Pulmonary artery endothelial cell (primary cell): ENCODE data around the gene SERTAD2. TPM values are rescaled to one million over a fixed set of nuclear protein-coding genes. Genes with fewer than 3 reads are reported as not detected.

Experiments
- DNase-seq: peaks from one replicate; pipeline ENCODE4 v3.0.0-alpha.2; 2011; ENCODE audit warnings: low read depth, low spot score
- total RNA-seq: library from RNA; depleted of rRNA; stranded (reverse); fragments of >200 nt; gene quantifications from 2 replicates; pipeline ENCODE4 v1.2.3, GENCODE V29; 2014

Gene SERTAD2
- total RNA-seq, 1 donor from 2014 or later, result 3.0 TPM

- no peak for DNase-seq
Observed at GRCh38 chr2:64649626-64650025, 4.1 kb downstream of the SERTAD2 start.

GRCh38 chr2:64649013-64649484 lies 4.7 kb downstream of the SERTAD2 start:
- DNase-seq, result no peak

- DNase-seq, result no peak
Observed at GRCh38 chr2:64646007-64646880, 7.5 kb downstream of the SERTAD2 start.

GRCh38 chr2:64644458-64645382 lies 9.0 kb downstream of the SERTAD2 start:
- no peak for DNase-seq

- DNase-seq, result no peak
Observed at GRCh38 chr2:64643838-64644457, 9.8 kb downstream of the SERTAD2 start.

- DNase-seq, result no peak
Observed at GRCh38 chr2:64641599-64641998, 12.1 kb downstream of the SERTAD2 start.

- no peak for DNase-seq
Observed at GRCh38 chr2:64640153-64641044, 13.3 kb downstream of the SERTAD2 start.

- DNase-seq, result no peak
Observed at GRCh38 chr2:64639691-64640090, 14.0 kb downstream of the SERTAD2 start.

- no peak for DNase-seq
Observed at GRCh38 chr2:64638502-64639120, 15.1 kb downstream of the SERTAD2 start.

GRCh38 chr2:64637931-64638330 lies 15.8 kb downstream of the SERTAD2 start:
- DNase-seq, result no peak

GRCh38 chr2:64637000-64637635 lies 16.6 kb downstream of the SERTAD2 start:
- DNase-seq, result no peak

GRCh38 chr2:64635976-64636911 lies 17.5 kb downstream of the SERTAD2 start:
- DNase-seq, result no peak

- no peak for DNase-seq
Observed at GRCh38 chr2:64634345-64635267, 19.1 kb downstream of the SERTAD2 start.

GRCh38 chr2:64632835-64633819 lies 20.6 kb downstream of the SERTAD2 start:
- DNase-seq, result no peak

GRCh38 chr2:64631771-64632170 lies 21.9 kb downstream of the SERTAD2 start:
- DNase-seq, result no peak

- no peak for DNase-seq
Observed at GRCh38 chr2:64630752-64631151, 23.0 kb downstream of the SERTAD2 start.
